ENCODE measurements around the gene CPEB1. TPM values are rescaled to one million over a fixed set of nuclear protein-coding genes. Genes with fewer than 3 reads are reported as not detected.

The CPEB1 gene
- total and polyA plus RNA-seq, 2 of the 13 experiments (the other 11 are each of a cell fraction or from before 2014, with no cell fraction given), result 0.03 to 0.07 TPM

- TF ChIP-seq KLF12 (CRISPR knock-in tag; IDR thresholded peaks at IDR 0.05; ENCODE audit: borderline replicate concordance) (peak; percentile 63; the same call in 1 of the 2 replicates), HNRNPK (IDR thresholded peaks at IDR 0.05; ENCODE audit: low read depth, low read length, poor library complexity, severe bottlenecking) (no peak), ZNF24 (IDR thresholded peaks at IDR 0.05) (no peak), HMGA1 (CRISPR knock-in tag; conservative IDR thresholded peaks at IDR 0.05) (no peak), KLF11 (CRISPR knock-in tag; IDR thresholded peaks at IDR 0.05) (peak; percentile 92; the same call in 1 of the 2 replicates), ZFP37 (CRISPR knock-in tag; IDR thresholded peaks at IDR 0.05; ENCODE audit: borderline replicate concordance) (peak; percentile 95), HIVEP1 (CRISPR knock-in tag; IDR thresholded peaks at IDR 0.05) (no peak), NR2F1 (CRISPR knock-in tag; IDR thresholded peaks at IDR 0.05) (no peak), ZNF224 (CRISPR knock-in tag; IDR thresholded peaks at IDR 0.05) (no peak), GATAD1 (CRISPR knock-in tag; IDR thresholded peaks at IDR 0.05) (peak; percentile 50; the same call in 1 of the 2 replicates), ZNF383 (CRISPR knock-in tag; IDR thresholded peaks at IDR 0.05; ENCODE audit: borderline replicate concordance) (no peak), CBX5 (CRISPR knock-in tag; IDR thresholded peaks at IDR 0.05; ENCODE audit: borderline replicate concordance) (no peak), ZBTB10 (CRISPR knock-in tag; IDR thresholded peaks at IDR 0.05; ENCODE audit: borderline replicate concordance) (0 out of 2 replicates have a peak, but pooled peaks have one; percentile 40), REST (IDR thresholded peaks at IDR 0.05; ENCODE audit: borderline replicate concordance in 1 of 2, low read depth in 1 of 2, low read length in 2 of 2) (peak; percentile 95 to 98)
- TF ChIP-seq, protein P1, sequence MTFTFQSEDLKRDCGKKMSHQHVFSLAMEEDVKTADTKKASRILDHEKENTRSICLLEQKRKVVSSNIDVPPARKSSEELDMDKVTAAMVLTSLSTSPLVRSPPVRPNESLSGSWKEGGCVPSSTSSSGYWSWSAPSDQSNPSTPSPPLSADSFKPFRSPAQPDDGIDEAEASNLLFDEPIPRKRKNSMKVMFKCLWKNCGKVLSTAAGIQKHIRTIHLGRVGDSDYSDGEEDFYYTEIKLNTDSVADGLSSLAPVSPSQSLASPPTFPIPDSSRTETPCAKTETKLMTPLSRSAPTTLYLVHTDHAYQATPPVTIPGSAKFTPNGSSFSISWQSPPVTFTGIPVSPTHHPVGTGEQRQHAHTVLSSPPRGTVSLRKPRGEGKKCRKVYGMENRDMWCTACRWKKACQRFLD (CRISPR knock-in tag; IDR thresholded peaks at IDR 0.05; ENCODE audit: borderline replicate concordance), result peak; percentile 69; the same call in 1 of the 2 replicates
- TF ChIP-seq, protein P2, sequence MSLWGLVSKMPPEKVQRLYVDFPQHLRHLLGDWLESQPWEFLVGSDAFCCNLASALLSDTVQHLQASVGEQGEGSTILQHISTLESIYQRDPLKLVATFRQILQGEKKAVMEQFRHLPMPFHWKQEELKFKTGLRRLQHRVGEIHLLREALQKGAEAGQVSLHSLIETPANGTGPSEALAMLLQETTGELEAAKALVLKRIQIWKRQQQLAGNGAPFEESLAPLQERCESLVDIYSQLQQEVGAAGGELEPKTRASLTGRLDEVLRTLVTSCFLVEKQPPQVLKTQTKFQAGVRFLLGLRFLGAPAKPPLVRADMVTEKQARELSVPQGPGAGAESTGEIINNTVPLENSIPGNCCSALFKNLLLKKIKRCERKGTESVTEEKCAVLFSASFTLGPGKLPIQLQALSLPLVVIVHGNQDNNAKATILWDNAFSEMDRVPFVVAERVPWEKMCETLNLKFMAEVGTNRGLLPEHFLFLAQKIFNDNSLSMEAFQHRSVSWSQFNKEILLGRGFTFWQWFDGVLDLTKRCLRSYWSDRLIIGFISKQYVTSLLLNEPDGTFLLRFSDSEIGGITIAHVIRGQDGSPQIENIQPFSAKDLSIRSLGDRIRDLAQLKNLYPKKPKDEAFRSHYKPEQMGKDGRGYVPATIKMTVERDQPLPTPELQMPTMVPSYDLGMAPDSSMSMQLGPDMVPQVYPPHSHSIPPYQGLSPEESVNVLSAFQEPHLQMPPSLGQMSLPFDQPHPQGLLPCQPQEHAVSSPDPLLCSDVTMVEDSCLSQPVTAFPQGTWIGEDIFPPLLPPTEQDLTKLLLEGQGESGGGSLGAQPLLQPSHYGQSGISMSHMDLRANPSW (CRISPR knock-in tag; IDR thresholded peaks at IDR 0.05; ENCODE audit: borderline replicate concordance), result no peak
- TF ChIP-seq, protein P3, sequence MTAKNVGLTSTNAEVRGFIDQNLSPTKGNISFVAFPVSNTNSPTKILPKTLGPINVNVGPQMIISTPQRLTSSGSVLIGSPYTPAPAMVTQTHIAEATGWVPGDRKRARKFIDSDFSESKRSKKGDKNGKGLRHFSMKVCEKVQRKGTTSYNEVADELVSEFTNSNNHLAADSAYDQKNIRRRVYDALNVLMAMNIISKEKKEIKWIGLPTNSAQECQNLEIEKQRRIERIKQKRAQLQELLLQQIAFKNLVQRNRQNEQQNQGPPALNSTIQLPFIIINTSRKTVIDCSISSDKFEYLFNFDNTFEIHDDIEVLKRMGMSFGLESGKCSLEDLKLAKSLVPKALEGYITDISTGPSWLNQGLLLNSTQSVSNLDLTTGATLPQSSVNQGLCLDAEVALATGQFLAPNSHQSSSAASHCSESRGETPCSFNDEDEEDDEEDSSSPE (CRISPR knock-in tag; IDR thresholded peaks at IDR 0.05), result peak; percentile 45; the same call in 1 of the 2 replicates
These were observed 16.0 kb upstream of the CPEB1 start (continued) for GRCh38 chr15:82663186-82663600.

Measured in HepG2 (cell line).